OCI-LY1 (cell line): ENCODE data around the gene MYO10.

ENCODE experiments used
- H2AFZ ChIP-seq: fragments of 200-600 bp; sonication (generic), shearing (Covaris generic); 2 replicates; pipeline ENCODE4 v1.6.0; 2014; ENCODE audit warnings: antibody characterized with exemption, mild to moderate bottlenecking, low read length
- H3F3A ChIP-seq: fragments of 200-600 bp; sonication (generic), shearing (Covaris generic); 2 replicates; pipeline ENCODE4 v1.6.0; 2014; ENCODE audit warnings: mild to moderate bottlenecking, antibody characterized with exemption, low read length, moderate library complexity; ENCODE audit not compliant: insufficient read depth
- H3K27ac ChIP-seq: fragments of 200-600 bp; sonication (generic); 2 replicates; pipeline ENCODE4 v1.5.1; 2014; ENCODE audit warnings: low read length, mixed run types, mild to moderate bottlenecking, low read depth; ENCODE audit not compliant: poor library complexity, severe bottlenecking
- H3K27me3 ChIP-seq: fragments of 200-600 bp; sonication (generic); 2 replicates; pipeline ENCODE4 v1.6.0; 2014; ENCODE audit warnings: antibody characterized with exemption, mild to moderate bottlenecking, low read length, moderate library complexity; ENCODE audit not compliant: insufficient read depth
- H3K36me3 ChIP-seq: fragments of 200-600 bp; sonication (generic); 2 replicates; pipeline ENCODE4 v1.6.1; 2014; ENCODE audit warnings: mild to moderate bottlenecking, antibody characterized with exemption, low read length, moderate library complexity, mixed read lengths; ENCODE audit not compliant: insufficient read depth
- H3K4me1 ChIP-seq: fragments of 200-600 bp; sonication (generic); 2 replicates; pipeline ENCODE4 v1.5.1; 2014; ENCODE audit warnings: mild to moderate bottlenecking, low read length, moderate library complexity; ENCODE audit not compliant: insufficient read depth, severe bottlenecking
- H3K4me2 ChIP-seq: fragments of 200-600 bp; sonication (generic), shearing (Covaris generic); 2 replicates; pipeline ENCODE4 v1.6.1; 2014; ENCODE audit warnings: low read length
- H3K4me3 ChIP-seq: fragments of 200-600 bp; sonication (generic); 2 replicates; pipeline ENCODE4 v1.5.1; 2014; ENCODE audit warnings: low read length, low read depth, mild to moderate bottlenecking, mixed read lengths; ENCODE audit not compliant: poor library complexity, severe bottlenecking
- H3K79me2 ChIP-seq: fragments of 200-600 bp; shearing (Covaris generic); 2 replicates; pipeline ENCODE4 v1.6.1; 2016; ENCODE audit warnings: mixed run types, low read length, mixed read lengths; ENCODE audit not compliant: insufficient read depth
- H3K9ac ChIP-seq: fragments of 200-600 bp; sonication (generic), shearing (Covaris generic); 2 replicates; pipeline ENCODE4 v1.6.1; 2014; ENCODE audit warnings: mild to moderate bottlenecking, low read length, mixed read lengths
- H3K9me2 ChIP-seq: fragments of 200-600 bp; sonication (generic), shearing (Covaris generic); 2 replicates; pipeline ENCODE4 v1.6.1; 2014; ENCODE audit warnings: low read depth, mild to moderate bottlenecking, low read length, mixed read lengths
- H3K9me3 ChIP-seq: fragments of 200-600 bp; shearing (Covaris generic); 2 replicates; pipeline ENCODE4 v1.6.1; 2014; ENCODE audit warnings: low read length, mixed read lengths
- H4K20me1 ChIP-seq: fragments of 200-600 bp; sonication (generic), shearing (Covaris generic); 2 replicates; pipeline ENCODE4 v1.6.0; 2016; ENCODE audit warnings: mild to moderate bottlenecking, low read length; ENCODE audit not compliant: insufficient read depth
- EZH2 ChIP-seq: fragments of 200-600 bp; sonication (generic), shearing (Covaris generic); IDR thresholded peaks from 2 replicates; pipeline ENCODE4 v1.8.0; 2017; ENCODE audit warnings: borderline replicate concordance, mixed run types, mild to moderate bottlenecking, antibody characterized with exemption, low read length, moderate library complexity, mixed read lengths
- TF ChIP-seq, protein P1 (sequence below): fragments of 200-600 bp; sonication (generic), shearing (Covaris generic); IDR thresholded peaks from 2 replicates; pipeline ENCODE4 v1.5.1; 2017; ENCODE audit warnings: mild to moderate bottlenecking, antibody characterized with exemption, low read length, moderate library complexity, mixed read lengths

MYO10 gene

DNA sequence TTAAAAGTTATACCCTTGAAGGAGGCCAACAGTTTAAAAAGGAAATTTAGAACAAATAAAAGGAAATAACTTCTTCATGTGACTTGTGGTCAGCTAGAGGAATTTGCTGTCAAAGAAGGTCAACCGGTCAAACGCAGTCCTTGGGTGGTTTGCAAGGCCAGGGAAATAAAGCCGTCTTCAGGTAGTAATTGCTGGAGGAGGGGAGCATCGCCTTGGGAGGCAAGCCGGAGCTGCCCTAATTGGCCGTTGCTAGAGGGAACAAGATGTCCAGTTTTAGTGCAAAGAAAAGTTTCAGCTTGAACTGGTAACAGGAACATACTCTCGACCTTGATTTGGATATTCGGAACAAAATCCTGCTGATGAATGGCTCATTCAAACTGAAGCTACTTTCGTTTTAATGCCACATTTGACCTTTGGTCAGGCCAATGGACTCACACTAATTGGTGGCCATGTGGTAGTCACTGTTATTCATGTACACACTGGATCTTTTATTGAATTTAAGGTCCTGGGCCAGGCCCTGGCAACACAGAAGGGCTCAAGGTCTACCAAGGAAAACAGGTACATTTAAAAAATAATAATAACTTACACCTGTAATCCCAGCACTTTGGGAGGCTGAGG, 47.0 kb upstream of the MYO10 start:
- no peaks in the 10 kb centered on the region for H4K20me1 ChIP-seq
- H3K27ac ChIP-seq: no peak overlapping the region
- no peaks in the 10 kb centered on the region for H3K9me2 ChIP-seq
- H3K27me3 ChIP-seq: no peaks in the 10 kb centered on the region
- TF ChIP-seq, protein P1, sequence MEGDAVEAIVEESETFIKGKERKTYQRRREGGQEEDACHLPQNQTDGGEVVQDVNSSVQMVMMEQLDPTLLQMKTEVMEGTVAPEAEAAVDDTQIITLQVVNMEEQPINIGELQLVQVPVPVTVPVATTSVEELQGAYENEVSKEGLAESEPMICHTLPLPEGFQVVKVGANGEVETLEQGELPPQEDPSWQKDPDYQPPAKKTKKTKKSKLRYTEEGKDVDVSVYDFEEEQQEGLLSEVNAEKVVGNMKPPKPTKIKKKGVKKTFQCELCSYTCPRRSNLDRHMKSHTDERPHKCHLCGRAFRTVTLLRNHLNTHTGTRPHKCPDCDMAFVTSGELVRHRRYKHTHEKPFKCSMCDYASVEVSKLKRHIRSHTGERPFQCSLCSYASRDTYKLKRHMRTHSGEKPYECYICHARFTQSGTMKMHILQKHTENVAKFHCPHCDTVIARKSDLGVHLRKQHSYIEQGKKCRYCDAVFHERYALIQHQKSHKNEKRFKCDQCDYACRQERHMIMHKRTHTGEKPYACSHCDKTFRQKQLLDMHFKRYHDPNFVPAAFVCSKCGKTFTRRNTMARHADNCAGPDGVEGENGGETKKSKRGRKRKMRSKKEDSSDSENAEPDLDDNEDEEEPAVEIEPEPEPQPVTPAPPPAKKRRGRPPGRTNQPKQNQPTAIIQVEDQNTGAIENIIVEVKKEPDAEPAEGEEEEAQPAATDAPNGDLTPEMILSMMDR: no peak
- TF ChIP-seq EZH2: no peak
- no peak overlapping the region for H3K9ac ChIP-seq
- H2AFZ ChIP-seq: no peak overlapping the region
- H3K4me2 ChIP-seq: no peak overlapping the region
- no peaks in the 10 kb centered on the region for H3K9me3 ChIP-seq
- no peak overlapping the region for H3K4me3 ChIP-seq
- no peaks in the 10 kb centered on the region for H3K36me3 ChIP-seq
- H3F3A ChIP-seq: no peaks in the 10 kb centered on the region
- H3K79me2 ChIP-seq: no peaks in the 10 kb centered on the region
- no peaks in the 10 kb centered on the region for H3K4me1 ChIP-seq

DNA sequence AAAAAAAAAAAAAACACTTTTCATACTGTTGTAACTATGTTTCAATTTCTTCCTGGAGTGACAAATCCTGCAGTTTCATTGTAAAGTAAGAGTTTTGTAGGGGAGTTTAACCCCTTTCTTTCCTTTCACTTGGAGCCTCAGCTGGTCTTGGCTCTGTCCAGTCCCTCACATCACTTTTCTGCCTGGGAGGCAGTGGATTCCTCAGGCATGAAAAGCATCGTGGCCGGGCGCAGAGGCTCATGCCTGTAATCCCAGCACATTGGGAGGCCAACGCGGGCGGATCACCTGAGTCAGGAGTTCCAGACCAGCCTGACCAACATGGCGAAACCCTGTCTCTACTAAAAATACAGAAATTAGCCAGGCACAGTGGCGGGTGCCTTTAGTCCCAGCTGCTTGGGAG, 45.6 kb upstream of the MYO10 start:
- H3K4me3 ChIP-seq: no peak overlapping the region
- H3K4me1 ChIP-seq: no peaks in the 10 kb centered on the region
- H3K9ac ChIP-seq: no peak overlapping the region
- H3K27me3 ChIP-seq: no peaks in the 10 kb centered on the region
- no peak overlapping the region for H3K4me2 ChIP-seq
- H3F3A ChIP-seq: no peaks in the 10 kb centered on the region
- TF ChIP-seq EZH2: no peak
- TF ChIP-seq, protein P1: no peak
- no peaks in the 10 kb centered on the region for H3K9me2 ChIP-seq
- no peaks in the 10 kb centered on the region for H3K36me3 ChIP-seq
- H3K79me2 ChIP-seq: no peaks in the 10 kb centered on the region
- no peak overlapping the region for H2AFZ ChIP-seq
- H4K20me1 ChIP-seq: no peaks in the 10 kb centered on the region
- H3K9me3 ChIP-seq: no peaks in the 10 kb centered on the region
- no peak overlapping the region for H3K27ac ChIP-seq

DNA sequence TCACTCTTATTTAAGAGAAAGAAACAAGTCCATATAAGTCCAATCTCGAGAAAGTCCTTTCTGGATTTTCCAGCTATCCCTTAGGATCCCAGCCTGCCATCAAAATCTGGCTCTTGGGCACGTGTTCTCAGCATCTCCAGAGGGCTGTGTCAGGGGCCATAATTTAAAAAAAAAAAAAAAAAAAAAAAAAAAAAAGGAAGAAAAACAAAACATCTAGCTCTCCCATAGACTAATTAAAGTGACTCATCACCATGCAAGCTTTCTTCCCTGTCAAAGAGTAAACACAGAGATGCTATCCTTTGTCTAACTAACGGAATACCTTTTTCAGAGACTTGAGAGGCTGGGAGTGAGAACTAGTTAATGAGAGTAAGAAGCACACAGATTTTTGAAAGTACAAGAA, 44.9 kb upstream of the MYO10 start:
- Histone ChIP-seq H3F3A (no peaks in the 10 kb centered on the region), H2AFZ (no peak overlapping the region), H3K4me3 (no peak overlapping the region), H3K4me2 (no peak overlapping the region), H3K27me3 (no peaks in the 10 kb centered on the region), H3K27ac (no peak overlapping the region), H3K9me2 (no peaks in the 10 kb centered on the region), H3K4me1 (no peaks in the 10 kb centered on the region), H3K9me3 (no peaks in the 10 kb centered on the region), H3K9ac (no peak overlapping the region), H4K20me1 (no peaks in the 10 kb centered on the region), H3K79me2 (no peaks in the 10 kb centered on the region), H3K36me3 (no peaks in the 10 kb centered on the region)
- no peak for TF ChIP-seq EZH2
- TF ChIP-seq, protein P1: no peak
